ENCODE results near the gene MRPL53.

GRCh38 chr2:74491648-74492544, 19.4 kb upstream of the MRPL53 start:
- TF ChIP-seq CTCF (IDR thresholded peaks at IDR 0.05; ENCODE audit: low read depth, low read length) (no peak), EZH2phosphoT487 (IDR thresholded peaks at IDR 0.05; ENCODE audit: low read depth) (no peak)
